OCI-LY1 (cell line): Measurements from ENCODE around the gene UBA52.
"Not testable (repeated sequence)": the region's sequence is repeated elsewhere in the genome, so short reads cannot be mapped to it uniquely, and the experiment has no call there.

Experiments used
- CTCF ChIP-seq: fragments of 200-600 bp; sonication (generic), shearing (Covaris generic); IDR thresholded peaks from 2 replicates; pipeline ENCODE4 v1.5.1; 2017; ENCODE audit warnings: mild to moderate bottlenecking, antibody characterized with exemption, low read length, moderate library complexity, mixed read lengths
- EZH2 ChIP-seq: fragments of 200-600 bp; sonication (generic), shearing (Covaris generic); IDR thresholded peaks from 2 replicates; pipeline ENCODE4 v1.8.0; 2017; ENCODE audit warnings: borderline replicate concordance, mixed run types, mild to moderate bottlenecking, antibody characterized with exemption, low read length, moderate library complexity, mixed read lengths

- TF ChIP-seq CTCF, EZH2: not testable (repeated sequence)
These were observed 21.1 kb downstream of the UBA52 start for GRCh38 chr19:18592732-18593131.
